GM12874 (cell line): Measurements from ENCODE around the gene ARMS2.

ENCODE experiments used
- CTCF ChIP-seq: IDR thresholded peaks from 2 replicates; pipeline ENCODE4 v1.5.1; 2011; ENCODE audit warnings: low read depth, mild to moderate bottlenecking, control low read depth, low read length, moderate library complexity; ENCODE audit not compliant: insufficient read depth

Gene ARMS2

GRCh38 chr10:122454071-122454470 is 382 bp upstream of the ARMS2 start:
- no peak for TF ChIP-seq CTCF

- TF ChIP-seq CTCF, result no peak
Observed at GRCh38 chr10:122455376-122456079, 1.1 kb downstream of the ARMS2 start.

GRCh38 chr10:122457934-122458333 is 3.5 kb downstream of the ARMS2 start:
- TF ChIP-seq CTCF, result no peak

- no peak for TF ChIP-seq CTCF
Observed at GRCh38 chr10:122458693-122459092, 4.2 kb downstream of the ARMS2 start.

- no peak for TF ChIP-seq CTCF
Observed at GRCh38 chr10:122459561-122460273, 5.3 kb downstream of the ARMS2 start.

- no peak for TF ChIP-seq CTCF
Observed at GRCh38 chr10:122460891-122461293, 6.4 kb downstream of the ARMS2 start.

- no peak for TF ChIP-seq CTCF
Observed at GRCh38 chr10:122461367-122461728, 6.9 kb downstream of the ARMS2 start, which contains the start of gene HTRA1. Gene HTRA1 (plus strand): TSS chr10:122461553. CDS start chr10:122461653, 100 bp downstream.
